ENCODE measurements around the gene BMF.
"Not testable (repeated sequence)": the region's sequence is repeated elsewhere in the genome, so short reads cannot be mapped to it uniquely, and the experiment has no call there.

Gene BMF

GRCh38 chr15:40130799-40131502, 22.3 kb upstream of the BMF start:
- Histone ChIP-seq H2AFZ (ENCODE audit: low read depth) (no peak overlapping the region), H3K4me3 (IDR thresholded peaks at IDR 0.05; ENCODE audit: insufficient read depth, low read depth, low read length) (no peak overlapping the region), H3K4me2 (no peak overlapping the region), H3K27ac (no peak overlapping the region), H3K9ac (no peak overlapping the region), H3K4me1 (ENCODE audit: low read depth, poor library complexity, severe bottlenecking) (no peaks in the 10 kb centered on the region), H3K79me2 (ENCODE audit: insufficient read depth, low read depth) (no peaks in the 10 kb centered on the region), H4K20me1 (ENCODE audit: insufficient read depth) (no peaks in the 10 kb centered on the region), H3K36me3 (ENCODE audit: insufficient read depth) (no peaks in the 10 kb centered on the region), H3K27me3 (ENCODE audit: insufficient read depth, low read depth) (no peaks in the 10 kb centered on the region)
- TF ChIP-seq CTCF (conservative IDR thresholded peaks at IDR 0.05; ENCODE audit: low read depth, low read length): no peak

DNA sequence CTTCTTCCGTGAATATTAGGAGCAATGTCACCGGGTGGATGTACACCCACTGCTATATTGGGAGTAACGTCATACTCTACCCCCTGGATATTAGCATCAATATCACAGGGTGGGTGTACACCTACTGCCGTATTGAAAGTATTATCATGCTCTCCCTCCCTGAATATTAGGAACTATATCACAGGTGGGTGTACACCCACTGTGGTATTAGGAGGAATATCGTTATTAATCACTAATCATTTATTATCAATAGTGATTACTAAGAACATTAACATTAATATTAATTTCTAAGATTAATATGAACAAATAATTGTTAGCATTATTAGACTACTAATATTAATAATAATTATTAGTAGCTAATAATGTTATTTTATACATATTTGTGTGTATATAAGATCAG, 21.4 kb upstream of the BMF start:
- Histone ChIP-seq H3K27me3 (ENCODE audit: insufficient read depth, low read depth) (no peaks in the 10 kb centered on the region), H3K79me2 (ENCODE audit: insufficient read depth, low read depth) (no peaks in the 10 kb centered on the region), H3K36me3 (ENCODE audit: insufficient read depth) (no peaks in the 10 kb centered on the region), H3K9ac (no peak overlapping the region), H4K20me1 (ENCODE audit: insufficient read depth) (no peaks in the 10 kb centered on the region), H2AFZ (ENCODE audit: low read depth) (no peak overlapping the region), H3K27ac (no peak overlapping the region), H3K4me3 (IDR thresholded peaks at IDR 0.05; ENCODE audit: insufficient read depth, low read depth, low read length) (no peak overlapping the region), H3K4me1 (ENCODE audit: low read depth, poor library complexity, severe bottlenecking) (no peaks in the 10 kb centered on the region), H3K4me2 (no peak overlapping the region)
- TF ChIP-seq CTCF (conservative IDR thresholded peaks at IDR 0.05; ENCODE audit: low read depth, low read length): no peak

- no peak for TF ChIP-seq CTCF (conservative IDR thresholded peaks at IDR 0.05; ENCODE audit: low read depth, low read length)
- Histone ChIP-seq H3K4me1 (ENCODE audit: low read depth, poor library complexity, severe bottlenecking) (no peaks in the 10 kb centered on the region), H3K4me2 (no peak overlapping the region), H3K36me3 (ENCODE audit: insufficient read depth) (no peaks in the 10 kb centered on the region), H3K27ac (no peak overlapping the region), H3K27me3 (ENCODE audit: insufficient read depth, low read depth) (no peaks in the 10 kb centered on the region), H3K9ac (no peak overlapping the region), H4K20me1 (ENCODE audit: insufficient read depth) (no peaks in the 10 kb centered on the region), H2AFZ (ENCODE audit: low read depth) (no peak overlapping the region), H3K4me3 (IDR thresholded peaks at IDR 0.05; ENCODE audit: insufficient read depth, low read depth, low read length) (no peak overlapping the region), H3K79me2 (ENCODE audit: insufficient read depth, low read depth) (no peaks in the 10 kb centered on the region)
Measured at GRCh38 chr15:40128766-40129660, 20.3 kb upstream of the BMF start.

GRCh38 chr15:40125950-40126349, 17.3 kb upstream of the BMF start:
- no peaks in the 10 kb centered on the region for H4K20me1 ChIP-seq (ENCODE audit: insufficient read depth)
- H3K27me3 ChIP-seq (ENCODE audit: insufficient read depth, low read depth): no peaks in the 10 kb centered on the region
- H3K4me3 ChIP-seq (IDR thresholded peaks at IDR 0.05; ENCODE audit: insufficient read depth, low read depth, low read length): no peak overlapping the region
- no peak overlapping the region for H3K9ac ChIP-seq
- H2AFZ ChIP-seq (ENCODE audit: low read depth): no peak overlapping the region
- no peak for TF ChIP-seq CTCF (conservative IDR thresholded peaks at IDR 0.05; ENCODE audit: low read depth, low read length)
- no peak overlapping the region for H3K27ac ChIP-seq
- no peaks in the 10 kb centered on the region for H3K79me2 ChIP-seq (ENCODE audit: insufficient read depth, low read depth)
- H3K36me3 ChIP-seq (ENCODE audit: insufficient read depth): no peaks in the 10 kb centered on the region
- no peaks in the 10 kb centered on the region for H3K4me1 ChIP-seq (ENCODE audit: low read depth, poor library complexity, severe bottlenecking)
- no peak overlapping the region for H3K4me2 ChIP-seq

DNA sequence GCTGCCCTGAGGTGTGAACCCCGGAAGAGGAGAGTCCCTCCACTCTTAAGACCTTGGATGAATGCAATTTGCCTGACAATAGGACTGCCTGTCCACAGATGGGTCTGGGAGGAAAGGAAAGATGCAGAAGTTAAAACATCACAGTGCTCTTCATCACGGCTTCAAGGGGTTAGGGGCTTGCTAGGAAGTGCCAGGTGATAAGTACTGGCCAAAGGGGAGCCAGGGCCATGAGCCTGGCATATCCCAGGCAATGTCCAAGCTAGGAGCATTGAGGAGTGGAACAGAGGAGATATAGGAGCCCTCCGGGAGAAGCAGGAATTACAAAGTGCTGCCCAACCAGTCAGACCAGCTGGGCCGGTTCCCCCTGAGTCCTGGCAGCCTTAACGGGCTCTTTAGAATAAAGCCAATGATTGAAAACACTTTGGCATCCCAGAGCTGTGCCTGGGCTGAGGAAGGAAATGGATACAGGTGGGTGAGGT, 16.2 kb upstream of the BMF start:
- not testable (repeated sequence) for H3K27ac ChIP-seq; H3K4me2 ChIP-seq; H3K4me1 ChIP-seq (ENCODE audit: low read depth, poor library complexity, severe bottlenecking); H3K79me2 ChIP-seq (ENCODE audit: insufficient read depth, low read depth); H3K4me3 ChIP-seq (IDR thresholded peaks at IDR 0.05; ENCODE audit: insufficient read depth, low read depth, low read length); H3K27me3 ChIP-seq (ENCODE audit: insufficient read depth, low read depth); H3K36me3 ChIP-seq (ENCODE audit: insufficient read depth); H3K9ac ChIP-seq; H2AFZ ChIP-seq (ENCODE audit: low read depth); H4K20me1 ChIP-seq (ENCODE audit: insufficient read depth)

DNA sequence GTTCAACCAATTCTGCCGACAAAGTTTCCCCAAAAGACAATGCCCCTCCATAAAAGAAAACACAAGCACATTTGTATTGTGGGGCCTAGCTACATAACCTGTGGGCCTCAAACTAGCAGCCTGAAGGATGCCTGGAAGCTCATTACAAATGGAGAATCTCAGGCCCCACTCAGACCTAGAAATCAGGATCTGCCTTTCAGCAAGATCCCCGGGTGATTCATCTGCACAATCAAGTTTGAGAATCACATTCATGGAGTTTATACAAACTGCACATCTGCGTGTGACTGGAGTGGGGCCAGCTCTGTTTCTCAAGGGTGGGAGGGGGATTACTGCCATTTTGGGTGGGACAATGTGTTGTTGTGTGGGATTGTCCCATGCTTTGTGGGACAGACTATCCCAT, 15.7 kb upstream of the BMF start:
- H3K79me2 ChIP-seq (ENCODE audit: insufficient read depth, low read depth); H4K20me1 ChIP-seq (ENCODE audit: insufficient read depth); H3K9ac ChIP-seq; H3K4me1 ChIP-seq (ENCODE audit: low read depth, poor library complexity, severe bottlenecking); H3K4me2 ChIP-seq; H3K4me3 ChIP-seq (IDR thresholded peaks at IDR 0.05; ENCODE audit: insufficient read depth, low read depth, low read length); H3K27ac ChIP-seq; H3K36me3 ChIP-seq (ENCODE audit: insufficient read depth); H2AFZ ChIP-seq (ENCODE audit: low read depth); H3K27me3 ChIP-seq (ENCODE audit: insufficient read depth, low read depth): not testable (repeated sequence)

DNA sequence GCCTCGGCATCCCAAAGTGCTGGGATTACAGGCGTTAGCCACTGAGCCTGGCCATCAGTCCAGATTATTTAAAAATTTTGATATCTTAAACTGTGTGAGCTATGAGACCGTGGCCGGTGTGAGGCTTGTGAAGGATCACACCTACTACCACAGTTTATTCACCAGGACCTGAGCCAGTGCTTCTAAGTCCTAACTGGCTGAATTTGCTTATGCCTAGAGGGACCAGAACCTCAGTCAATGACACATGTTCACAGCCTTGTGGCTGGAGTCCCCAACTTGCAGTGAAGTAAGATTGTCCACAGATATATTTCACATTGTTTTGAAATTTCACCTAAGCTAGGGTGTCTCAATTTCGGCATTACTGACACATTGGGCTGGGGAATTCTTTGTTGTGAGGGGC, 15.2 kb upstream of the BMF start:
- not testable (repeated sequence) for H3K36me3 ChIP-seq (ENCODE audit: insufficient read depth); H3K9ac ChIP-seq; H4K20me1 ChIP-seq (ENCODE audit: insufficient read depth); H3K4me3 ChIP-seq (IDR thresholded peaks at IDR 0.05; ENCODE audit: insufficient read depth, low read depth, low read length); H3K27me3 ChIP-seq (ENCODE audit: insufficient read depth, low read depth); H3K79me2 ChIP-seq (ENCODE audit: insufficient read depth, low read depth); H3K4me1 ChIP-seq (ENCODE audit: low read depth, poor library complexity, severe bottlenecking); H2AFZ ChIP-seq (ENCODE audit: low read depth); H3K4me2 ChIP-seq; H3K27ac ChIP-seq

Measured in KMS-11 (cell line).